Kidney (tissue), 14 donors: Measurements from ENCODE around the gene VPS18. TPM values are rescaled to one million over a fixed set of nuclear protein-coding genes. Genes with fewer than 3 reads are reported as not detected.

ENCODE experiments used
- DNase-seq, 5 donors: peaks; one replicate each; pipeline ENCODE4 v3.0.0-alpha.2; 2013 to 2020
- FAIRE-seq: peaks from 2 replicates; lab custom pipeline; 2012; peaks lifted over from hg19 to GRCh38; lab: Jason Lieb, UNC
- H3K27ac ChIP-seq, 2 donors: one replicate each; pipeline ENCODE4 v1.7.0; 2013; ENCODE audit warnings: low read depth in 2 of 2, low read length in 2 of 2, inconsistent platforms in 1 of 2
- H3K27me3 ChIP-seq: one replicate; pipeline ENCODE4 v1.7.1; 2013; ENCODE audit warnings: low read length, inconsistent platforms; ENCODE audit not compliant: control insufficient read depth, insufficient read depth
- H3K36me3 ChIP-seq, 3 donors: one replicate each; pipeline versions ENCODE4 v1.7.0 to v1.7.1; 2013; ENCODE audit warnings: low read length in 3 of 3, control low read depth in 1 of 3, inconsistent platforms in 1 of 3; ENCODE audit not compliant: insufficient read depth in 3 of 3, control insufficient read depth in 2 of 3
- H3K4me1 ChIP-seq, 3 donors: one replicate each; pipeline versions ENCODE4 v1.7.0 to v1.7.1; 2013; ENCODE audit warnings: low read length in 3 of 3, inconsistent platforms in 1 of 3, low read depth in 1 of 3; ENCODE audit not compliant: control insufficient read depth in 2 of 3, insufficient read depth in 2 of 3
- H3K4me3 ChIP-seq, 3 donors: one replicate each; pipeline versions ENCODE4 v1.7.0 to v1.8.1; 2013; ENCODE audit warnings: low read length in 3 of 3, control low read depth in 1 of 3, inconsistent platforms in 1 of 3
- H3K9ac ChIP-seq, 3 donors: one replicate each; pipeline versions ENCODE4 v1.7.0 to v1.7.1; 2013; ENCODE audit warnings: low read length in 3 of 3, control low read depth in 1 of 3, inconsistent platforms in 1 of 3
- H3K9me3 ChIP-seq, 3 donors: one replicate each; pipeline versions ENCODE4 v1.7.0 to v1.7.1; 2013; ENCODE audit warnings: low read length in 3 of 3, control low read depth in 1 of 3, inconsistent platforms in 1 of 3; ENCODE audit not compliant: control insufficient read depth in 2 of 3, insufficient read depth in 1 of 3
- intact Hi-C: fragments of 100-400 bp; cut with DNase I; formaldehyde crosslinking; loops from one replicate; pipeline ENCODE4 v1.11.1; 2022
- polyA plus RNA-seq: library from polyadenylated mRNA; stranded (reverse); fragments of 350-450 nt; fragmentation: Illumina TruSeq; extraction: RNeasy Lipid Tissue Mini Kit (QIAGEN cat#74804); gene quantifications from one replicate; pipeline ENCODE4 v1.2.3, GENCODE V29; 2014; ENCODE audit warnings: low read depth, low replicate concordance; ENCODE audit not compliant: insufficient read depth
- total RNA-seq: library from RNA; stranded (reverse); fragmentation: NEBNext Ultra II Directional; extraction: Animal tissue kit (Norgen Biotek cat#: 25700); gene quantifications from one replicate; pipeline ENCODE4 v1.2.1, GENCODE V29; 2021
- TF ChIP-seq, protein P1 (sequence below): IDR thresholded peaks from 3 replicates; pipeline ENCODE4 v1.5.1; 2012; ENCODE audit warnings: mild to moderate bottlenecking, moderate library complexity, borderline replicate concordance; ENCODE audit not compliant: insufficient read depth; ENCODE audit errors: extremely low read depth
- donor health status: control.
- donor health status: control.
- donor health status: control.
- donor health status: control.
- donor health status: control.
- donor health status: DM: yes; HTN: yes; CAD: no.
- donor health status: Normal renal cell carcinoma (clear cell type).

VPS18 gene
- total and polyA plus RNA-seq, 2 donors from 2014 or later: 21.9 to 28.1 TPM

DNA sequence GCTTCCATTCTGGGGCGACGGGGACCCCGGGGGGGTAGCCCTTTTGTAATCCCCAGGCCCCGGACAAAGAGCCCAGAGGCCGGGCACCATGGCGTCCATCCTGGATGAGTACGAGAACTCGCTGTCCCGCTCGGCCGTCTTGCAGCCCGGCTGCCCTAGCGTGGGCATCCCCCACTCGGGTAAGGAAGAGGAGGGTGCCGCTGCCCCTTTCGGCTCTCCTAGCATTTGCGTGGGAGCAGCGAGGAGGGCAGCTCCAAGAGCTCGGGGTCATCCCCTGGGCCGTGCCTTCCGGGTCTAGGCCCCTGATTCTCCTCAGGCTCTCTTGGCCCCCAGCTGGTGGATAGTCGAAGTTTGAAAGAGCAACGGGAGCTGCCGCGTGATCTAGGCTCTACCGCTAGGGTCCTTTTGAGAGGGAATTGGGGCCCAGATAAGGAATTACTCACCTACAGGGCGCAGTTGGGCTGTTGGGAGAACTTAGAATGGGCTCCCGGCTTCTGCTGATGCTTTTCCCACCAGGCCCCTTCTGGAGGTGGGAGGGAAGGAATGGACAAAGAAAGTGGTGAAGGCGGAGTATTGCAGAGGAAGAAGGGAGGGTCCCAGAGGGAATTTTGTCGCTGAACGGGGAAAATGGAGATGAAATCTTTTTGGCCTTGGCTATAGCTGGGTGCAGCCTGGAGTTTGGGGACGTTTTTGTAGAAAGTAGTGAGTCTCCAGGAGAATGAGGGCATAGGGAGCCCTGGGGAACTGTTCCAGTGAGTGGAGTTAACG, 615 bp downstream of the VPS18 start:
- TF ChIP-seq, protein P1, sequence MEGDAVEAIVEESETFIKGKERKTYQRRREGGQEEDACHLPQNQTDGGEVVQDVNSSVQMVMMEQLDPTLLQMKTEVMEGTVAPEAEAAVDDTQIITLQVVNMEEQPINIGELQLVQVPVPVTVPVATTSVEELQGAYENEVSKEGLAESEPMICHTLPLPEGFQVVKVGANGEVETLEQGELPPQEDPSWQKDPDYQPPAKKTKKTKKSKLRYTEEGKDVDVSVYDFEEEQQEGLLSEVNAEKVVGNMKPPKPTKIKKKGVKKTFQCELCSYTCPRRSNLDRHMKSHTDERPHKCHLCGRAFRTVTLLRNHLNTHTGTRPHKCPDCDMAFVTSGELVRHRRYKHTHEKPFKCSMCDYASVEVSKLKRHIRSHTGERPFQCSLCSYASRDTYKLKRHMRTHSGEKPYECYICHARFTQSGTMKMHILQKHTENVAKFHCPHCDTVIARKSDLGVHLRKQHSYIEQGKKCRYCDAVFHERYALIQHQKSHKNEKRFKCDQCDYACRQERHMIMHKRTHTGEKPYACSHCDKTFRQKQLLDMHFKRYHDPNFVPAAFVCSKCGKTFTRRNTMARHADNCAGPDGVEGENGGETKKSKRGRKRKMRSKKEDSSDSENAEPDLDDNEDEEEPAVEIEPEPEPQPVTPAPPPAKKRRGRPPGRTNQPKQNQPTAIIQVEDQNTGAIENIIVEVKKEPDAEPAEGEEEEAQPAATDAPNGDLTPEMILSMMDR: peak; percentile 27
- Histone ChIP-seq H3K27me3 (no peaks in the 10 kb centered on the region), H3K4me1 (peaks cover 0 to 18% (median 11%) of the 10 kb centered on the region in 3 donors), H3K4me3 (peak overlapping the region; percentile 78 to 93 (median 81)), H3K36me3 (peaks cover 2 to 17% (median 11%) of the 10 kb centered on the region in 3 donors), H3K27ac (peak overlapping the region; percentile 82 to 89), H3K9ac (peak overlapping the region; percentile 70 to 91 (median 77)), H3K9me3 (no peaks in the 10 kb centered on the region)
- intact Hi-C loops: no loop called here
- FAIRE-seq: no peak
- DNase-seq: peak; percentile 69 to 90 (median 82)

- Histone ChIP-seq H3K9ac (no peak overlapping the region), H3K27ac (no peak overlapping the region), H3K4me3 (no peak overlapping the region), H3K4me1 (peaks cover 0 to 18% (median 11%) of the 10 kb centered on the region in 3 donors), H3K27me3 (no peaks in the 10 kb centered on the region), H3K9me3 (no peaks in the 10 kb centered on the region), H3K36me3 (peaks cover 2 to 41% (median 35%) of the 10 kb centered on the region in 3 donors)
- DNase-seq (no peak), FAIRE-seq (no peak)
- TF ChIP-seq, protein P1: no peak
- intact Hi-C loops: loop anchor here (10.0 kb wide), 2 partner anchors 125 to 285 kb away; no protein-coding TSS in a partner anchor
Observed at GRCh38 chr15:40899536-40900207, 5.4 kb downstream of the VPS18 start.

GRCh38 chr15:40900256-40901052, 6.2 kb downstream of the VPS18 start:
- no peaks in the 10 kb centered on the region for H3K27me3 ChIP-seq
- TF ChIP-seq, protein P1: no peak
- no peak overlapping the region for H3K9ac ChIP-seq
- H3K4me1 ChIP-seq: peaks cover 0 to 18% (median 10%) of the 10 kb centered on the region in 3 donors
- H3K4me3 ChIP-seq: no peak overlapping the region
- FAIRE-seq (no peak), DNase-seq (peak in 1 of 5 donors; percentile 34)
- H3K27ac ChIP-seq: no peak overlapping the region
- peaks cover 2 to 41% (median 35%) of the 10 kb centered on the region in 3 donors for H3K36me3 ChIP-seq
- no peaks in the 10 kb centered on the region for H3K9me3 ChIP-seq
- intact Hi-C loops: loop anchor here (10.0 kb wide), 2 partner anchors 124 to 284 kb away; no protein-coding TSS in a partner anchor
